Lower leg skin (tissue), 3 donors: ENCODE measurements around the gene TLE2.

Experiments used
- POLR2A ChIP-seq, 2 donors: fragments of 450-650 bp; IDR thresholded peaks; one replicate each; pipeline ENCODE4 v1.6.1; 2016 to 2017; ENCODE audit warnings: antibody characterized with exemption in 2 of 2, mild to moderate bottlenecking in 1 of 2, moderate library complexity in 1 of 2
- TF ChIP-seq, protein P1 (sequence below), 3 donors: fragments of 450-650 bp; IDR thresholded peaks; one replicate each; pipeline ENCODE4 v1.5.1; 2016; ENCODE audit warnings: antibody characterized with exemption in 3 of 3, mild to moderate bottlenecking in 3 of 3, moderate library complexity in 2 of 3

GRCh38 chr19:3073159-3073563 lies 44.1 kb upstream of the TLE2 start:
- TF ChIP-seq, protein P1, sequence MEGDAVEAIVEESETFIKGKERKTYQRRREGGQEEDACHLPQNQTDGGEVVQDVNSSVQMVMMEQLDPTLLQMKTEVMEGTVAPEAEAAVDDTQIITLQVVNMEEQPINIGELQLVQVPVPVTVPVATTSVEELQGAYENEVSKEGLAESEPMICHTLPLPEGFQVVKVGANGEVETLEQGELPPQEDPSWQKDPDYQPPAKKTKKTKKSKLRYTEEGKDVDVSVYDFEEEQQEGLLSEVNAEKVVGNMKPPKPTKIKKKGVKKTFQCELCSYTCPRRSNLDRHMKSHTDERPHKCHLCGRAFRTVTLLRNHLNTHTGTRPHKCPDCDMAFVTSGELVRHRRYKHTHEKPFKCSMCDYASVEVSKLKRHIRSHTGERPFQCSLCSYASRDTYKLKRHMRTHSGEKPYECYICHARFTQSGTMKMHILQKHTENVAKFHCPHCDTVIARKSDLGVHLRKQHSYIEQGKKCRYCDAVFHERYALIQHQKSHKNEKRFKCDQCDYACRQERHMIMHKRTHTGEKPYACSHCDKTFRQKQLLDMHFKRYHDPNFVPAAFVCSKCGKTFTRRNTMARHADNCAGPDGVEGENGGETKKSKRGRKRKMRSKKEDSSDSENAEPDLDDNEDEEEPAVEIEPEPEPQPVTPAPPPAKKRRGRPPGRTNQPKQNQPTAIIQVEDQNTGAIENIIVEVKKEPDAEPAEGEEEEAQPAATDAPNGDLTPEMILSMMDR (IDR thresholded peaks at IDR 0.05), result no peak
- TF ChIP-seq POLR2A (IDR thresholded peaks at IDR 0.05), result no peak
